HCT116 (cell line): ENCODE data around the gene CD58. TPM values are rescaled to one million over a fixed set of nuclear protein-coding genes. Genes with fewer than 3 reads are reported as not detected.

Experiments used
- ATAC-seq: fragments of 200-7000 bp; cut with Tn5 transposase; 2 replicates; pipeline ENCODE4 v1.9.1; 2020; ENCODE audit warnings: mild to moderate bottlenecking, moderate library complexity
- BruUV-seq: library from RNA; stranded (reverse); fragments of 400-500 nt; replicated peaks from 2 replicates; lab custom pipeline; 2021; lab: Mats Ljungman, UMichigan
- CTCF ChIA-PET: fragments of 300-600 bp; sonication (Branson Sonifier 250); formaldehyde crosslinking; loops from one replicate; lab custom pipeline; 2021; ENCODE audit warnings: antibody characterized with exemption; lab: Charles Lee
- POLR2A ChIA-PET: fragments of 300-600, 350-600 bp; sonication (Branson Sonifier 250); formaldehyde crosslinking; loops from one replicate; lab custom pipeline; 2021; ENCODE audit warnings: antibody characterized with exemption; lab: Charles Lee
- RAD21 ChIA-PET, 2 experiments: fragments of 300-600 bp; sonication (Branson Sonifier 250); formaldehyde crosslinking; loops; one replicate each; lab custom pipeline; 2023; ENCODE audit warnings: low total read pairs in 2 of 2; ENCODE audit not compliant: uncharacterized antibody in 2 of 2, unreplicated experiment in 2 of 2, low non-redundant PET in 1 of 2; lab: Charles Lee
- DNase-seq: peaks from one replicate; pipeline ENCODE4 v3.0.0-alpha.2; 2010; ENCODE audit warnings: low read depth, low spot score
- H2AFZ ChIP-seq: fragments of 200-600 bp; shearing (Covaris generic), sonication (generic); 2 replicates; pipeline ENCODE4 v1.6.1; 2017; ENCODE audit warnings: low read depth, mixed run types, mixed read lengths, antibody characterized with exemption, low read length; ENCODE audit not compliant: poor library complexity, severe bottlenecking
- H3K27ac ChIP-seq: 2 replicates; pipeline ENCODE4 v1.5.1; 2012; ENCODE audit warnings: low read depth, low read length
- H3K27me3 ChIP-seq: fragments of 200-600 bp; sonication (generic); 2 replicates; pipeline ENCODE4 v1.6.1; 2016; ENCODE audit warnings: mixed run types, low read length, mixed read lengths; ENCODE audit not compliant: insufficient read depth
- H3K36me3 ChIP-seq, 2 experiments: fragments of 200-500 bp in 1 of 2; fragments of 200-600 bp in 1 of 2; sonication (Bioruptor generic) in 1 of 2; sonication (generic) in 1 of 2; 2 replicates each; pipeline versions ENCODE4 v1.5.1 to v1.6.1; 2014 to 2016; ENCODE audit warnings: low read length in 2 of 2, inconsistent platforms in 1 of 2, mixed read lengths in 1 of 2, mixed run types in 1 of 2; ENCODE audit not compliant: insufficient read depth in 2 of 2, control insufficient read depth in 1 of 2
- H3K4me1 ChIP-seq, 2 experiments: fragments of 200-600 bp in 1 of 2; sonication (generic) in 1 of 2; 2 replicates each; pipeline versions ENCODE4 v1.5.1 to v1.6.1; 2012 to 2017; ENCODE audit warnings: low read length in 2 of 2, inconsistent platforms in 1 of 2, mild to moderate bottlenecking in 1 of 2, mixed read lengths in 1 of 2, mixed run types in 1 of 2, moderate library complexity in 1 of 2; ENCODE audit not compliant: insufficient read depth in 2 of 2, control insufficient read depth in 1 of 2
- H3K4me2 ChIP-seq: fragments of 200-600 bp; sonication (generic); 2 replicates; pipeline ENCODE4 v1.6.1; 2017; ENCODE audit warnings: mixed run types, low read length, mixed read lengths
- H3K4me3 ChIP-seq, 2 experiments: fragments of 200-600 bp in 1 of 2; sonication (generic) in 1 of 2; replicated peaks in 1 of 2; 2 replicates each; pipeline ENCODE4 v1.5.1; 2011 to 2016; ENCODE audit warnings: low read length in 2 of 2, control low read depth in 1 of 2, low read depth in 1 of 2, mild to moderate bottlenecking in 1 of 2, mixed read lengths in 1 of 2, mixed run types in 1 of 2
- H3K79me2 ChIP-seq: fragments of 200-600 bp; sonication (generic); 2 replicates; pipeline ENCODE4 v1.6.1; 2017; ENCODE audit warnings: mild to moderate bottlenecking, mixed run types, low read length, moderate library complexity, mixed read lengths; ENCODE audit not compliant: insufficient read depth
- H3K9ac ChIP-seq: fragments of 200-600 bp; sonication (generic); 2 replicates; pipeline ENCODE4 v1.6.1; 2016; ENCODE audit warnings: low read length, mixed read lengths
- H3K9me2 ChIP-seq: fragments of 200-600 bp; sonication (generic), shearing (Covaris generic); 2 replicates; pipeline ENCODE4 v1.6.1; 2017; ENCODE audit warnings: mixed run types, mild to moderate bottlenecking, moderate library complexity; ENCODE audit not compliant: insufficient read depth
- H3K9me3 ChIP-seq, 2 experiments: fragments of 200-500 bp in 1 of 2; fragments of 200-600 bp in 1 of 2; sonication (Bioruptor generic) in 1 of 2; sonication (generic) in 1 of 2; 2 replicates each; pipeline ENCODE4 v1.6.1; 2014 to 2017; ENCODE audit warnings: low read length in 2 of 2, mixed read lengths in 2 of 2, inconsistent platforms in 1 of 2, low read depth in 1 of 2, mild to moderate bottlenecking in 1 of 2, mixed run types in 1 of 2, moderate library complexity in 1 of 2; ENCODE audit not compliant: control insufficient read depth in 1 of 2, insufficient read depth in 1 of 2
- H4K20me1 ChIP-seq: fragments of 200-600 bp; sonication (generic), shearing (Covaris generic); 2 replicates; pipeline ENCODE4 v1.6.1; 2017; ENCODE audit warnings: mixed run types, mild to moderate bottlenecking, moderate library complexity; ENCODE audit not compliant: insufficient read depth
- CBX3 ChIP-seq: IDR thresholded peaks from 2 replicates; pipeline ENCODE4 v1.6.1; 2012; ENCODE audit warnings: low read depth
- ELF1 ChIP-seq: IDR thresholded peaks from 2 replicates; pipeline ENCODE4 v1.6.1; 2012; ENCODE audit warnings: low read depth, borderline replicate concordance
- EZH2phosphoT487 ChIP-seq: fragments of 200-600 bp; IDR thresholded peaks from 2 replicates; pipeline ENCODE4 v1.6.1; 2018; ENCODE audit warnings: antibody characterized with exemption, borderline replicate concordance
- FOSL1 ChIP-seq: IDR thresholded peaks from 2 replicates; pipeline ENCODE4 v1.6.1; 2012; ENCODE audit warnings: low read depth
- JUND ChIP-seq: IDR thresholded peaks from 2 replicates; pipeline ENCODE4 v1.6.1; 2012
- POLR2A ChIP-seq: IDR thresholded peaks from 2 replicates; pipeline ENCODE4 v1.7.0; 2011; ENCODE audit warnings: borderline replicate concordance; ENCODE audit not compliant: insufficient read depth, insufficient read length; ENCODE audit errors: extremely low read depth
- RAD21 ChIP-seq: IDR thresholded peaks from 2 replicates; pipeline ENCODE4 v1.6.1; 2012; ENCODE audit warnings: low read depth, mild to moderate bottlenecking
- SIN3A ChIP-seq: IDR thresholded peaks from 2 replicates; pipeline ENCODE4 v1.6.1; 2012; ENCODE audit warnings: low read depth
- SP1 ChIP-seq: IDR thresholded peaks from 2 replicates; pipeline ENCODE4 v1.6.1; 2012; ENCODE audit warnings: low read depth
- SRF ChIP-seq: IDR thresholded peaks from 2 replicates; pipeline ENCODE4 v1.6.1; 2012; ENCODE audit warnings: low read depth
- TCF7L2 ChIP-seq: IDR thresholded peaks from 2 replicates; pipeline ENCODE4 v1.7.0; 2011; ENCODE audit warnings: borderline replicate concordance, inconsistent platforms; ENCODE audit not compliant: insufficient read depth, insufficient read length; ENCODE audit errors: extremely low read depth
- intact Hi-C: fragments of 100-400 bp; cut with micrococcal nuclease; formaldehyde crosslinking; loops from 2 replicates; pipeline ENCODE4 v1.10.0; 2022
- total RNA-seq: library from RNA; stranded (reverse); gene quantifications from one replicate; pipeline ENCODE4 v1.2.1, GENCODE V29; 2021; ENCODE audit not compliant: unreplicated experiment
- TF ChIP-seq, protein P1 (sequence below): IDR thresholded peaks from 2 replicates; pipeline ENCODE4 v1.6.1; 2012; ENCODE audit warnings: low read depth
- TF ChIP-seq, protein P2 (sequence below): IDR thresholded peaks from 2 replicates; pipeline ENCODE4 v1.6.1; 2012
- TF ChIP-seq, protein P3 (sequence below): IDR thresholded peaks from 2 replicates; pipeline ENCODE4 v1.6.1; 2011; ENCODE audit warnings: mild to moderate bottlenecking, low read length, moderate library complexity; ENCODE audit not compliant: insufficient replicate concordance; ENCODE audit errors: extremely low read depth
- TF ChIP-seq, protein P4 (sequence below), 3 experiments: fragments of 200-600 bp in 1 of 3; sonication (generic) in 1 of 3; IDR thresholded peaks in 2 of 3; conservative IDR thresholded peaks in 1 of 3; 2 replicates each; pipeline ENCODE4 v1.5.1; 2012 to 2017; ENCODE audit warnings: low read depth in 2 of 3, low read length in 2 of 3, antibody characterized with exemption in 1 of 3, borderline replicate concordance in 1 of 3, control low read depth in 1 of 3, mild to moderate bottlenecking in 1 of 3, mixed read lengths in 1 of 3, mixed run types in 1 of 3, moderate library complexity in 1 of 3; ENCODE audit not compliant: insufficient read depth in 1 of 3

Gene CD58
- total RNA-seq, 1 experiment from 2014 or later: 18.0 TPM

DNA sequence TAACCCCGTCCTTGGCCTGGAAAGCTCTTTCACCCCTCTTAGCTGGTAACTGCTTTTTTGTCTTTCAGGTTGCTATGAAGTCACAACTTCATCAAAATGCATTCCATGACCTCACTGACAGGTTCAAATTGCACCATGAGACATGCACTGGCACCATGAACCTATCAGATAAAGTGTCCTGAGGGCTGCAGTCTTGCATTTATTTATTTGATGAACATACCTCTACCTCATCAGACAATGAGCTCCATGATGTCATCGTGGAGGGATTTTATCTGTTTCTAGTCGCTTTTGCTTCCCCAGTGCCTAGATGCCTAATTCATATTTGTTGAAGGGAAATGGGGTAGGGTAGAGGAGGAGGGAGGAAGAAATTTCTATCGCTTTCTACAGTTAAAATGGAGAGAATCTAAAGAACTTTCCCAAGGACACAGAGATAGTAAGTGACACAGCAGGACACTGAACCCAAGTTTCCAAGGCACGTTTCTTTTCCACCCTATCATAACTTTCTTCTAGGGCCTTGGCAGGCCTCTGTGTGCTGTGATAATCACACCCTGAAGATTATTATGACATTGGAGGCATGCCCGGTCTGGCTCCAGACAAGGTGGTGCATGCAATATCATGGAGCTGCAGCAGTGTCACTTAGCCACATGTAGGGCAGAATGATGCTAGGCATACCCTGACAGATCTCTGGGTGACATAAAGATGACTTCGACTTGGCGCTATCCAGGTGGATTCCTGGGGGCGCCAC is 69.5 kb downstream of the CD58 start:
- Histone ChIP-seq H3K27me3 (no peaks in the 10 kb centered on the region), H2AFZ (no peak overlapping the region), H3K4me1 (peaks cover 28 to 38% of the 10 kb centered on the region in 2 experiments), H3K79me2 (no peaks in the 10 kb centered on the region), H3K9ac (no peak overlapping the region), H3K4me2 (no peak overlapping the region), H3K4me3 (no peak overlapping the region), H3K27ac (no peak overlapping the region), H3K36me3 (no peaks in the 10 kb centered on the region), H4K20me1 (no peaks in the 10 kb centered on the region), H3K9me3 (no peaks in the 10 kb centered on the region), H3K9me2 (no peaks in the 10 kb centered on the region)
- DNase-seq (no peak), ATAC-seq (no peak)
- RAD21 ChIA-PET: no interaction called here
- intact Hi-C loops: loop anchor here (10.0 kb wide), 1 partner anchor 554 kb away; no protein-coding TSS in a partner anchor
- TF ChIP-seq JUND: no peak
- no peak for TF ChIP-seq SRF
- TF ChIP-seq ELF1: no peak
- TF ChIP-seq FOSL1: no peak
- TF ChIP-seq TCF7L2: no peak
- TF ChIP-seq, protein P1, sequence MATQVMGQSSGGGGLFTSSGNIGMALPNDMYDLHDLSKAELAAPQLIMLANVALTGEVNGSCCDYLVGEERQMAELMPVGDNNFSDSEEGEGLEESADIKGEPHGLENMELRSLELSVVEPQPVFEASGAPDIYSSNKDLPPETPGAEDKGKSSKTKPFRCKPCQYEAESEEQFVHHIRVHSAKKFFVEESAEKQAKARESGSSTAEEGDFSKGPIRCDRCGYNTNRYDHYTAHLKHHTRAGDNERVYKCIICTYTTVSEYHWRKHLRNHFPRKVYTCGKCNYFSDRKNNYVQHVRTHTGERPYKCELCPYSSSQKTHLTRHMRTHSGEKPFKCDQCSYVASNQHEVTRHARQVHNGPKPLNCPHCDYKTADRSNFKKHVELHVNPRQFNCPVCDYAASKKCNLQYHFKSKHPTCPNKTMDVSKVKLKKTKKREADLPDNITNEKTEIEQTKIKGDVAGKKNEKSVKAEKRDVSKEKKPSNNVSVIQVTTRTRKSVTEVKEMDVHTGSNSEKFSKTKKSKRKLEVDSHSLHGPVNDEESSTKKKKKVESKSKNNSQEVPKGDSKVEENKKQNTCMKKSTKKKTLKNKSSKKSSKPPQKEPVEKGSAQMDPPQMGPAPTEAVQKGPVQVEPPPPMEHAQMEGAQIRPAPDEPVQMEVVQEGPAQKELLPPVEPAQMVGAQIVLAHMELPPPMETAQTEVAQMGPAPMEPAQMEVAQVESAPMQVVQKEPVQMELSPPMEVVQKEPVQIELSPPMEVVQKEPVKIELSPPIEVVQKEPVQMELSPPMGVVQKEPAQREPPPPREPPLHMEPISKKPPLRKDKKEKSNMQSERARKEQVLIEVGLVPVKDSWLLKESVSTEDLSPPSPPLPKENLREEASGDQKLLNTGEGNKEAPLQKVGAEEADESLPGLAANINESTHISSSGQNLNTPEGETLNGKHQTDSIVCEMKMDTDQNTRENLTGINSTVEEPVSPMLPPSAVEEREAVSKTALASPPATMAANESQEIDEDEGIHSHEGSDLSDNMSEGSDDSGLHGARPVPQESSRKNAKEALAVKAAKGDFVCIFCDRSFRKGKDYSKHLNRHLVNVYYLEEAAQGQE: no peak
- no peak for TF ChIP-seq EZH2phosphoT487
- TF ChIP-seq, protein P2, sequence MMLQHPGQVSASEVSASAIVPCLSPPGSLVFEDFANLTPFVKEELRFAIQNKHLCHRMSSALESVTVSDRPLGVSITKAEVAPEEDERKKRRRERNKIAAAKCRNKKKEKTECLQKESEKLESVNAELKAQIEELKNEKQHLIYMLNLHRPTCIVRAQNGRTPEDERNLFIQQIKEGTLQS: no peak
- no peak for TF ChIP-seq RAD21
- TF ChIP-seq SP1: no peak
- no peak for TF ChIP-seq SIN3A
- TF ChIP-seq, protein P3, sequence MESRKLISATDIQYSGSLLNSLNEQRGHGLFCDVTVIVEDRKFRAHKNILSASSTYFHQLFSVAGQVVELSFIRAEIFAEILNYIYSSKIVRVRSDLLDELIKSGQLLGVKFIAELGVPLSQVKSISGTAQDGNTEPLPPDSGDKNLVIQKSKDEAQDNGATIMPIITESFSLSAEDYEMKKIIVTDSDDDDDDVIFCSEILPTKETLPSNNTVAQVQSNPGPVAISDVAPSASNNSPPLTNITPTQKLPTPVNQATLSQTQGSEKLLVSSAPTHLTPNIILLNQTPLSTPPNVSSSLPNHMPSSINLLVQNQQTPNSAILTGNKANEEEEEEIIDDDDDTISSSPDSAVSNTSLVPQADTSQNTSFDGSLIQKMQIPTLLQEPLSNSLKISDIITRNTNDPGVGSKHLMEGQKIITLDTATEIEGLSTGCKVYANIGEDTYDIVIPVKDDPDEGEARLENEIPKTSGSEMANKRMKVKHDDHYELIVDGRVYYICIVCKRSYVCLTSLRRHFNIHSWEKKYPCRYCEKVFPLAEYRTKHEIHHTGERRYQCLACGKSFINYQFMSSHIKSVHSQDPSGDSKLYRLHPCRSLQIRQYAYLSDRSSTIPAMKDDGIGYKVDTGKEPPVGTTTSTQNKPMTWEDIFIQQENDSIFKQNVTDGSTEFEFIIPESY: no peak
- TF ChIP-seq, protein P4, sequence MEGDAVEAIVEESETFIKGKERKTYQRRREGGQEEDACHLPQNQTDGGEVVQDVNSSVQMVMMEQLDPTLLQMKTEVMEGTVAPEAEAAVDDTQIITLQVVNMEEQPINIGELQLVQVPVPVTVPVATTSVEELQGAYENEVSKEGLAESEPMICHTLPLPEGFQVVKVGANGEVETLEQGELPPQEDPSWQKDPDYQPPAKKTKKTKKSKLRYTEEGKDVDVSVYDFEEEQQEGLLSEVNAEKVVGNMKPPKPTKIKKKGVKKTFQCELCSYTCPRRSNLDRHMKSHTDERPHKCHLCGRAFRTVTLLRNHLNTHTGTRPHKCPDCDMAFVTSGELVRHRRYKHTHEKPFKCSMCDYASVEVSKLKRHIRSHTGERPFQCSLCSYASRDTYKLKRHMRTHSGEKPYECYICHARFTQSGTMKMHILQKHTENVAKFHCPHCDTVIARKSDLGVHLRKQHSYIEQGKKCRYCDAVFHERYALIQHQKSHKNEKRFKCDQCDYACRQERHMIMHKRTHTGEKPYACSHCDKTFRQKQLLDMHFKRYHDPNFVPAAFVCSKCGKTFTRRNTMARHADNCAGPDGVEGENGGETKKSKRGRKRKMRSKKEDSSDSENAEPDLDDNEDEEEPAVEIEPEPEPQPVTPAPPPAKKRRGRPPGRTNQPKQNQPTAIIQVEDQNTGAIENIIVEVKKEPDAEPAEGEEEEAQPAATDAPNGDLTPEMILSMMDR (IDR thresholded peaks at IDR 0.05 in 2 of 3, conservative IDR thresholded peaks at IDR 0.05 in 1 of 3; ENCODE audit: borderline replicate concordance in 1 of 3, insufficient read depth in 1 of 3, low read depth in 2 of 3, low read length in 2 of 3): no peak
- no peak for TF ChIP-seq CBX3
- no peak for TF ChIP-seq POLR2A
- POLR2A ChIA-PET: no interaction called here
- no TSS peak for BruUV-seq
- CTCF ChIA-PET: interaction anchor here (2.4 to 10.7 kb wide), 3 partner anchors 16 to 362 kb away, joined by 7 to 251 read pairs (median 25); no protein-coding TSS in a partner anchor
